HCT116 (cell line): Measurements from ENCODE around the gene SET. TPM values are rescaled to one million over a fixed set of nuclear protein-coding genes. Genes with fewer than 3 reads are reported as not detected.

Source experiments
- ATAC-seq: fragments of 200-7000 bp; cut with Tn5 transposase; 2 replicates; pipeline ENCODE4 v1.9.1; 2020; ENCODE audit warnings: mild to moderate bottlenecking, moderate library complexity
- BruUV-seq: library from RNA; stranded (reverse); fragments of 400-500 nt; replicated peaks from 2 replicates; lab custom pipeline; 2021; lab: Mats Ljungman, UMichigan
- CTCF ChIA-PET: fragments of 300-600 bp; sonication (Branson Sonifier 250); formaldehyde crosslinking; loops from one replicate; lab custom pipeline; 2021; ENCODE audit warnings: antibody characterized with exemption; lab: Charles Lee
- POLR2A ChIA-PET: fragments of 300-600, 350-600 bp; sonication (Branson Sonifier 250); formaldehyde crosslinking; loops from one replicate; lab custom pipeline; 2021; ENCODE audit warnings: antibody characterized with exemption; lab: Charles Lee
- RAD21 ChIA-PET, 2 experiments: fragments of 300-600 bp; sonication (Branson Sonifier 250); formaldehyde crosslinking; loops; one replicate each; lab custom pipeline; 2023; ENCODE audit warnings: low total read pairs in 2 of 2; ENCODE audit not compliant: uncharacterized antibody in 2 of 2, unreplicated experiment in 2 of 2, low non-redundant PET in 1 of 2; lab: Charles Lee
- DNase-seq: peaks from one replicate; pipeline ENCODE4 v3.0.0-alpha.2; 2010; ENCODE audit warnings: low read depth, low spot score
- H2AFZ ChIP-seq: fragments of 200-600 bp; shearing (Covaris generic), sonication (generic); 2 replicates; pipeline ENCODE4 v1.6.1; 2017; ENCODE audit warnings: low read depth, mixed run types, mixed read lengths, antibody characterized with exemption, low read length; ENCODE audit not compliant: poor library complexity, severe bottlenecking
- H3K27ac ChIP-seq: 2 replicates; pipeline ENCODE4 v1.5.1; 2012; ENCODE audit warnings: low read depth, low read length
- H3K27me3 ChIP-seq: fragments of 200-600 bp; sonication (generic); 2 replicates; pipeline ENCODE4 v1.6.1; 2016; ENCODE audit warnings: mixed run types, low read length, mixed read lengths; ENCODE audit not compliant: insufficient read depth
- H3K36me3 ChIP-seq, 2 experiments: fragments of 200-500 bp in 1 of 2; fragments of 200-600 bp in 1 of 2; sonication (Bioruptor generic) in 1 of 2; sonication (generic) in 1 of 2; 2 replicates each; pipeline versions ENCODE4 v1.5.1 to v1.6.1; 2014 to 2016; ENCODE audit warnings: low read length in 2 of 2, inconsistent platforms in 1 of 2, mixed read lengths in 1 of 2, mixed run types in 1 of 2; ENCODE audit not compliant: insufficient read depth in 2 of 2, control insufficient read depth in 1 of 2
- H3K4me1 ChIP-seq, 2 experiments: fragments of 200-600 bp in 1 of 2; sonication (generic) in 1 of 2; 2 replicates each; pipeline versions ENCODE4 v1.5.1 to v1.6.1; 2012 to 2017; ENCODE audit warnings: low read length in 2 of 2, inconsistent platforms in 1 of 2, mild to moderate bottlenecking in 1 of 2, mixed read lengths in 1 of 2, mixed run types in 1 of 2, moderate library complexity in 1 of 2; ENCODE audit not compliant: insufficient read depth in 2 of 2, control insufficient read depth in 1 of 2
- H3K4me2 ChIP-seq: fragments of 200-600 bp; sonication (generic); 2 replicates; pipeline ENCODE4 v1.6.1; 2017; ENCODE audit warnings: mixed run types, low read length, mixed read lengths
- H3K4me3 ChIP-seq, 2 experiments: fragments of 200-600 bp in 1 of 2; sonication (generic) in 1 of 2; replicated peaks in 1 of 2; 2 replicates each; pipeline ENCODE4 v1.5.1; 2011 to 2016; ENCODE audit warnings: low read length in 2 of 2, control low read depth in 1 of 2, low read depth in 1 of 2, mild to moderate bottlenecking in 1 of 2, mixed read lengths in 1 of 2, mixed run types in 1 of 2
- H3K79me2 ChIP-seq: fragments of 200-600 bp; sonication (generic); 2 replicates; pipeline ENCODE4 v1.6.1; 2017; ENCODE audit warnings: mild to moderate bottlenecking, mixed run types, low read length, moderate library complexity, mixed read lengths; ENCODE audit not compliant: insufficient read depth
- H3K9ac ChIP-seq: fragments of 200-600 bp; sonication (generic); 2 replicates; pipeline ENCODE4 v1.6.1; 2016; ENCODE audit warnings: low read length, mixed read lengths
- H3K9me2 ChIP-seq: fragments of 200-600 bp; sonication (generic), shearing (Covaris generic); 2 replicates; pipeline ENCODE4 v1.6.1; 2017; ENCODE audit warnings: mixed run types, mild to moderate bottlenecking, moderate library complexity; ENCODE audit not compliant: insufficient read depth
- H3K9me3 ChIP-seq, 2 experiments: fragments of 200-500 bp in 1 of 2; fragments of 200-600 bp in 1 of 2; sonication (Bioruptor generic) in 1 of 2; sonication (generic) in 1 of 2; 2 replicates each; pipeline ENCODE4 v1.6.1; 2014 to 2017; ENCODE audit warnings: low read length in 2 of 2, mixed read lengths in 2 of 2, inconsistent platforms in 1 of 2, low read depth in 1 of 2, mild to moderate bottlenecking in 1 of 2, mixed run types in 1 of 2, moderate library complexity in 1 of 2; ENCODE audit not compliant: control insufficient read depth in 1 of 2, insufficient read depth in 1 of 2
- H4K20me1 ChIP-seq: fragments of 200-600 bp; sonication (generic), shearing (Covaris generic); 2 replicates; pipeline ENCODE4 v1.6.1; 2017; ENCODE audit warnings: mixed run types, mild to moderate bottlenecking, moderate library complexity; ENCODE audit not compliant: insufficient read depth
- CBX3 ChIP-seq: IDR thresholded peaks from 2 replicates; pipeline ENCODE4 v1.6.1; 2012; ENCODE audit warnings: low read depth
- POLR2A ChIP-seq: IDR thresholded peaks from 2 replicates; pipeline ENCODE4 v1.7.0; 2011; ENCODE audit warnings: borderline replicate concordance; ENCODE audit not compliant: insufficient read depth, insufficient read length; ENCODE audit errors: extremely low read depth
- TCF7L2 ChIP-seq: IDR thresholded peaks from 2 replicates; pipeline ENCODE4 v1.7.0; 2011; ENCODE audit warnings: borderline replicate concordance, inconsistent platforms; ENCODE audit not compliant: insufficient read depth, insufficient read length; ENCODE audit errors: extremely low read depth
- ZNF274 ChIP-seq: fragments of 200-500 bp; sonication (Bioruptor generic); IDR thresholded peaks from 2 replicates; pipeline ENCODE4 v1.6.1; 2014; ENCODE audit warnings: mild to moderate bottlenecking, low read depth, low read length, inconsistent platforms
- intact Hi-C: fragments of 100-400 bp; cut with micrococcal nuclease; formaldehyde crosslinking; loops from 2 replicates; pipeline ENCODE4 v1.10.0; 2022
- total RNA-seq: library from RNA; stranded (reverse); gene quantifications from one replicate; pipeline ENCODE4 v1.2.1, GENCODE V29; 2021; ENCODE audit not compliant: unreplicated experiment
- TF ChIP-seq, protein P1 (sequence below): IDR thresholded peaks from 2 replicates; pipeline ENCODE4 v1.6.1; 2012; ENCODE audit warnings: low read depth

The SET gene
- total RNA-seq, 1 experiment from 2014 or later = 595 TPM

- Histone ChIP-seq H3K9me3 (no peaks in the 10 kb centered on the region), H3K27ac (0 out of 2 replicates have a peak overlapping the region, but pooled peaks have one; percentile 86), H3K9ac (no peak overlapping the region), H3K4me1 (peaks cover 31 to 52% of the 10 kb centered on the region in 2 experiments), H3K27me3 (no peaks in the 10 kb centered on the region), H2AFZ (no peak overlapping the region), H3K79me2 (peaks cover 71% of the 10 kb centered on the region), H3K36me3 (peaks cover 17 to 23% of the 10 kb centered on the region in 2 experiments; a peak in 3 of 4 replicates), H4K20me1 (peaks cover 20% of the 10 kb centered on the region; the same call in 1 of the 2 replicates), H3K9me2 (no peaks in the 10 kb centered on the region), H3K4me2 (0 out of 2 replicates have a peak overlapping the region, but pooled peaks have one; percentile 90), H3K4me3 (no peak overlapping the region)
- ChIA-PET POLR2A (interaction anchor here (0.6 kb wide), 1 partner anchor 24 kb away, joined by 5 read pairs; no protein-coding TSS in a partner anchor), RAD21 (no interaction called here), CTCF (interaction anchor here (1.8 kb wide), 1 partner anchor 15 kb away, joined by 6 read pairs; the partner anchor contains the start of gene PKN3)
- no TSS peak for BruUV-seq
- intact Hi-C loops = no loop called here
- DNase-seq = no peak
- no peak for TF ChIP-seq TCF7L2
- TF ChIP-seq ZNF274 = no peak
- TF ChIP-seq POLR2A = no peak
- TF ChIP-seq, protein P1, sequence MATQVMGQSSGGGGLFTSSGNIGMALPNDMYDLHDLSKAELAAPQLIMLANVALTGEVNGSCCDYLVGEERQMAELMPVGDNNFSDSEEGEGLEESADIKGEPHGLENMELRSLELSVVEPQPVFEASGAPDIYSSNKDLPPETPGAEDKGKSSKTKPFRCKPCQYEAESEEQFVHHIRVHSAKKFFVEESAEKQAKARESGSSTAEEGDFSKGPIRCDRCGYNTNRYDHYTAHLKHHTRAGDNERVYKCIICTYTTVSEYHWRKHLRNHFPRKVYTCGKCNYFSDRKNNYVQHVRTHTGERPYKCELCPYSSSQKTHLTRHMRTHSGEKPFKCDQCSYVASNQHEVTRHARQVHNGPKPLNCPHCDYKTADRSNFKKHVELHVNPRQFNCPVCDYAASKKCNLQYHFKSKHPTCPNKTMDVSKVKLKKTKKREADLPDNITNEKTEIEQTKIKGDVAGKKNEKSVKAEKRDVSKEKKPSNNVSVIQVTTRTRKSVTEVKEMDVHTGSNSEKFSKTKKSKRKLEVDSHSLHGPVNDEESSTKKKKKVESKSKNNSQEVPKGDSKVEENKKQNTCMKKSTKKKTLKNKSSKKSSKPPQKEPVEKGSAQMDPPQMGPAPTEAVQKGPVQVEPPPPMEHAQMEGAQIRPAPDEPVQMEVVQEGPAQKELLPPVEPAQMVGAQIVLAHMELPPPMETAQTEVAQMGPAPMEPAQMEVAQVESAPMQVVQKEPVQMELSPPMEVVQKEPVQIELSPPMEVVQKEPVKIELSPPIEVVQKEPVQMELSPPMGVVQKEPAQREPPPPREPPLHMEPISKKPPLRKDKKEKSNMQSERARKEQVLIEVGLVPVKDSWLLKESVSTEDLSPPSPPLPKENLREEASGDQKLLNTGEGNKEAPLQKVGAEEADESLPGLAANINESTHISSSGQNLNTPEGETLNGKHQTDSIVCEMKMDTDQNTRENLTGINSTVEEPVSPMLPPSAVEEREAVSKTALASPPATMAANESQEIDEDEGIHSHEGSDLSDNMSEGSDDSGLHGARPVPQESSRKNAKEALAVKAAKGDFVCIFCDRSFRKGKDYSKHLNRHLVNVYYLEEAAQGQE = no peak
- TF ChIP-seq CBX3 = no peak
- ATAC-seq = no peak
Measured at GRCh38 chr9:128687453-128687852, 1.6 kb upstream of the SET start.
